LNCaP clone FGC (cell line): Measurements from ENCODE around the gene ZNF133.

ENCODE experiments used
- DNase-seq: peaks from one replicate; pipeline ENCODE4 v3.0.0-alpha.2; 2011; ENCODE audit warnings: low read depth
- H3K4me3 ChIP-seq: 2 replicates; pipeline ENCODE4 v1.5.1; 2011; ENCODE audit warnings: mild to moderate bottlenecking, low read depth, low read length, control low read depth
- CTCF ChIP-seq: IDR thresholded peaks from 2 replicates; pipeline ENCODE4 v1.5.1; 2012; ENCODE audit warnings: mild to moderate bottlenecking; ENCODE audit not compliant: control insufficient read depth, insufficient read depth; ENCODE audit errors: extremely low read depth

ZNF133 gene

DNA sequence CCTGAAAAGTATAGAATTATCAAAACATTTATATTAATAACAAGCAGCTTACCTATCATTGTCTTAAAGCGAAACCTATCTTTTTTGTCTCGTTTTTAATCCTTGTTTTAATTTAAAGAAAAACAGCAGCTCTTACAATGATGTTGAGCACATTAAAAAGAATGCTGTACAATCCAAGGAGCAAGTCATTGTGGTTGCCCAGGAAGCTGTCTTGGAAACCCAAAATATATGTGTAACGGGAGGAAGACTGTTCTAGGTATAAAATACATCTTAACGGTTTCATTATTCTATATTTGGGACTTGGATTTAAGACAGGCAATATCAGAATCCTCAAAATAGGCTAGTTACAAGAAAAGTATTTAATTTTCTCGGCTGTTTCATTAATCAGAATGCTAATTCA lies 21.7 kb downstream of the ZNF133 start:
- DNase-seq: no peak
- TF ChIP-seq CTCF: no peak

GRCh38 chr20:18310592-18310991 lies 22.3 kb downstream of the ZNF133 start:
- DNase-seq: no peak
- TF ChIP-seq CTCF: no peak
- H3K4me3 ChIP-seq: no peak overlapping the region

More for the DNA sequence above, 21.7 kb downstream of the ZNF133 start:
- no peak overlapping the region for H3K4me3 ChIP-seq

DNA sequence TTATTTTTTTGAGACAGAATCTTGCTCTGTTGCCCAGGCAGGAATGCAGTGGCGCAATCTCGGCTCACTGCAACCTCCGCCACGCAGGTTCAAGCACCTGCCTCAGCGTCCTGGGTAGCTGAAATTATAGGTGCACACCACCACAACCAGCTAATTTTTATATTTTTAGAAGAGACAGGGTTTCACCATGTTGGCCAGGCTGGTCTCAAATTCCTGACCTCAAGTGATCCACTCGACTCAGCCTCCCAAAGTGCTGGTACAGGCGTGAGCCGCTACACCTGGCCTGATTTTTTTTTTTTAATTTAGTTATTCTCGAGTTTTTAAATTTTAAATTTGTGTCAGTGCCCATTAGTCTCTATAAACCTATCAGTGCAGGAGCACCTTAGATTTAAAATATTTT lies 24.4 kb downstream of the ZNF133 start:
- no peak for DNase-seq
- no peak overlapping the region for H3K4me3 ChIP-seq
- no peak for TF ChIP-seq CTCF

DNA sequence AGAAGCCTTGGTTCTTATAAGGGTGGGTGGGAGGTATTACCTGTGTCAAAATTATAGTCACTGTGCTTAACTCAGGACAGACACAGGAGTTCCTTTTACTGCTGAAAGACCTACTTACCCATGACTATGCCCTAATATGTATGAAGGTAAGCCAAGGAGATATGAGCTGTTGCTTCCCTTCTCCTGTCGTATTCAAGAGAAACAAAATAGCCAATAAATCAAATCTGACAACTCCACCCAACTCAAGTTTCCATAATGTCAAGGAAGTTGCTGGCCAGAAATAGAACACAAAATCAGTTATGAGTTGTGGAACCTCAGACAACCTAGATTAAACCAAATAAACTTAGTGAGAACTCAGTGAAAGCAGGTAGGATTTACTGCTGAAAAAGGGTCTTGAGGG lies 25.1 kb downstream of the ZNF133 start:
- no peak for TF ChIP-seq CTCF
- H3K4me3 ChIP-seq: no peak overlapping the region
- no peak for DNase-seq

DNA sequence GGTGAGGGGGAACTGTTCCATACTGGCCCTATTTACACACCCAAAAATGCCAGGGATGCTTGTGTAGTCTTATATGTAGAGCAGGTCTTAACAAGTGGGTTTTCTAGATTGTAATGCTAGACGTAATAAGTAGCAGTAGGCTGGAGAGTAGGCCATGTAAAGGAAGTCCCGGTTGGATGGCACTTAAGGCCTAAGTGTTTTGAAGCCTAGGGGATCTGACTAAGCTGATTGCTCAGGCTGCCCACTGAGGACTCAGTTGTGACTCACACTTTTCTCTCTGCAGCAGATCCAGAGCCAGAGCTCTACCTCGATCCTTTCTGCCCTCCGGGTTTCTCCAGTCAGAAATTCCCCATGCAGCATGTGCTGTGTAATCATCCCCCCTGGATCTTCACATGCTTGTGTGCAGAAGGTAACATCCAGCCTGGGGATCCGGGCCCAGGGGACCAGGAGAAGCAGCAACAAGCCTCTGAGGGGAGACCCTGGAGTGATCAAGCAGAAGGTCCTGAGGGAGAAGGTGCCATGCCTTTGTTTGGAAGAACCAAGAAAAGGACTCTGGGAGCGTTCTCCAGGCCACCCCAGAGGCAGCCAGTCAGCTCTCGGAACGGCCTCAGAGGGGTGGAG lies 26.6 kb downstream of the ZNF133 start:
- TF ChIP-seq CTCF: no peak
- no peak overlapping the region for H3K4me3 ChIP-seq
- no peak for DNase-seq

DNA sequence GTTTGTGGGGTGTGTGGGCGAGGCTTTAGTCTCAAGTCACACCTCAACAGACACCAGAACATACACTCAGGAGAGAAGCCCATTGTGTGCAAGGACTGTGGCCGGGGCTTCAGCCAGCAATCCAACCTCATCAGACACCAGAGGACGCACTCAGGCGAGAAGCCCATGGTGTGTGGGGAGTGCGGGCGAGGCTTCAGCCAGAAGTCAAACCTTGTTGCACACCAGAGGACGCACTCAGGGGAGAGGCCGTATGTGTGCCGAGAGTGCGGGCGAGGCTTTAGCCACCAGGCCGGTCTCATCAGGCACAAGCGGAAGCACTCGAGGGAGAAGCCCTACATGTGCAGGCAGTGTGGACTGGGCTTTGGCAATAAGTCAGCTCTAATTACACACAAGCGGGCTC lies 27.8 kb downstream of the ZNF133 start:
- no peak overlapping the region for H3K4me3 ChIP-seq
- no peak for DNase-seq
- no peak for TF ChIP-seq CTCF

- DNase-seq: no peak
- TF ChIP-seq CTCF: no peak
- no peak overlapping the region for H3K4me3 ChIP-seq
Observed at GRCh38 chr20:18321316-18321715, 33.0 kb downstream of the ZNF133 start.
